Lower leg skin (tissue), 3 donors: ENCODE data around the gene ELF1.

Experiments
- POLR2A ChIP-seq, 2 donors: fragments of 450-650 bp; IDR thresholded peaks; one replicate each; pipeline ENCODE4 v1.6.1; 2016 to 2017; ENCODE audit warnings: antibody characterized with exemption in 2 of 2, mild to moderate bottlenecking in 1 of 2, moderate library complexity in 1 of 2
- TF ChIP-seq, protein P1 (sequence below), 3 donors: fragments of 450-650 bp; IDR thresholded peaks; one replicate each; pipeline ENCODE4 v1.5.1; 2016; ENCODE audit warnings: antibody characterized with exemption in 3 of 3, mild to moderate bottlenecking in 3 of 3, moderate library complexity in 2 of 3

GRCh38 chr13:40897053-40897452 is 122.1 kb downstream of the ELF1 start:
- TF ChIP-seq, protein P1, sequence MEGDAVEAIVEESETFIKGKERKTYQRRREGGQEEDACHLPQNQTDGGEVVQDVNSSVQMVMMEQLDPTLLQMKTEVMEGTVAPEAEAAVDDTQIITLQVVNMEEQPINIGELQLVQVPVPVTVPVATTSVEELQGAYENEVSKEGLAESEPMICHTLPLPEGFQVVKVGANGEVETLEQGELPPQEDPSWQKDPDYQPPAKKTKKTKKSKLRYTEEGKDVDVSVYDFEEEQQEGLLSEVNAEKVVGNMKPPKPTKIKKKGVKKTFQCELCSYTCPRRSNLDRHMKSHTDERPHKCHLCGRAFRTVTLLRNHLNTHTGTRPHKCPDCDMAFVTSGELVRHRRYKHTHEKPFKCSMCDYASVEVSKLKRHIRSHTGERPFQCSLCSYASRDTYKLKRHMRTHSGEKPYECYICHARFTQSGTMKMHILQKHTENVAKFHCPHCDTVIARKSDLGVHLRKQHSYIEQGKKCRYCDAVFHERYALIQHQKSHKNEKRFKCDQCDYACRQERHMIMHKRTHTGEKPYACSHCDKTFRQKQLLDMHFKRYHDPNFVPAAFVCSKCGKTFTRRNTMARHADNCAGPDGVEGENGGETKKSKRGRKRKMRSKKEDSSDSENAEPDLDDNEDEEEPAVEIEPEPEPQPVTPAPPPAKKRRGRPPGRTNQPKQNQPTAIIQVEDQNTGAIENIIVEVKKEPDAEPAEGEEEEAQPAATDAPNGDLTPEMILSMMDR (IDR thresholded peaks at IDR 0.05), result no peak
- no peak for TF ChIP-seq POLR2A (IDR thresholded peaks at IDR 0.05)
